A549 (cell line): ENCODE data around the gene CUL9.

Experiments
- CEBPB ChIP-seq, 2 experiments: fragments of >200 bp in 1 of 2; sonication (Bioruptor Twin) in 1 of 2; formaldehyde crosslinking in 1 of 2; IDR thresholded peaks; 2 replicates each; pipeline ENCODE4 v1.6.1; 2012 to 2016
- CHD2 ChIP-seq: fragments of 150-350 bp; IDR thresholded peaks from 2 replicates; pipeline ENCODE4 v1.6.1; 2014; ENCODE audit warnings: low read length; ENCODE audit not compliant: partially characterized antibody
- CTCF ChIP-seq: fragments of >200 bp; sonication (Bioruptor Twin); formaldehyde crosslinking; IDR thresholded peaks from 3 replicates; pipeline ENCODE4 v1.5.1; 2016
- HMGXB4 ChIP-seq: fragments of 250-450 bp; sonication (Bioruptor Pico); IDR thresholded peaks from 2 replicates; pipeline ENCODE4 v1.5.0; 2021; ENCODE audit warnings: mild to moderate bottlenecking, moderate library complexity, borderline replicate concordance
- MAZ ChIP-seq: fragments of 150-350 bp; IDR thresholded peaks from 2 replicates; pipeline ENCODE4 v1.6.1; 2014; ENCODE audit warnings: antibody characterized with exemption, low read depth, low read length, borderline replicate concordance
- POLR2A ChIP-seq: IDR thresholded peaks from 2 replicates; pipeline ENCODE4 v1.6.1; 2012; ENCODE audit warnings: mild to moderate bottlenecking, low read length
- RAD21 ChIP-seq, 2 experiments: fragments of >200 bp in 1 of 2; sonication (Bioruptor Twin) in 1 of 2; formaldehyde crosslinking in 1 of 2; IDR thresholded peaks in 1 of 2; conservative IDR thresholded peaks in 1 of 2; 2 replicates in 1 of 2; 3 replicates in 1 of 2; pipeline ENCODE4 v1.6.1; 2012 to 2018; ENCODE audit warnings: inconsistent platforms in 1 of 2
- SMC3 ChIP-seq: fragments of >200 bp; sonication (Bioruptor Twin); formaldehyde crosslinking; IDR thresholded peaks from 3 replicates; pipeline ENCODE4 v1.6.1; 2018; ENCODE audit warnings: inconsistent platforms
- USF2 ChIP-seq: fragments of 450-650 bp; IDR thresholded peaks from 2 replicates; pipeline ENCODE4 v1.6.1; 2014; ENCODE audit warnings: antibody characterized with exemption

GRCh38 chr6:43149265-43149664 is 32.7 kb upstream of the CUL9 start:
- no peak for TF ChIP-seq CHD2
- no peak for TF ChIP-seq HMGXB4 (CRISPR knock-in tag)
- TF ChIP-seq MAZ, result no peak
- no peak for TF ChIP-seq SMC3
- TF ChIP-seq CEBPB (IDR thresholded peaks at IDR 0.05), result no peak
- TF ChIP-seq CTCF, result no peak
- no peak for TF ChIP-seq POLR2A
- no peak for TF ChIP-seq RAD21 (conservative IDR thresholded peaks at IDR 0.05 in 1 of 2, IDR thresholded peaks at IDR 0.05 in 1 of 2)
- TF ChIP-seq USF2, result no peak
